NCI-H128 (cell line): ENCODE measurements around the gene FRAS1.
"Not testable (repeated sequence)": the region's sequence is repeated elsewhere in the genome, so short reads cannot be mapped to it uniquely, and the experiment has no call there.

ENCODE experiments used
- DNase-seq: peaks from one replicate; lab custom pipeline; 2025; ENCODE audit not compliant: unreplicated experiment; lab: John Stamatoyannopoulos, UW

The FRAS1 gene

GRCh38 chr4:78493731-78494130 is 436.6 kb downstream of the FRAS1 start:
- no peak for DNase-seq

- DNase-seq: no peak
Measured at GRCh38 chr4:78496021-78496643, 439.0 kb downstream of the FRAS1 start.

- DNase-seq: not testable (repeated sequence)
Measured at GRCh38 chr4:78506260-78506659, 449.1 kb downstream of the FRAS1 start.

DNA sequence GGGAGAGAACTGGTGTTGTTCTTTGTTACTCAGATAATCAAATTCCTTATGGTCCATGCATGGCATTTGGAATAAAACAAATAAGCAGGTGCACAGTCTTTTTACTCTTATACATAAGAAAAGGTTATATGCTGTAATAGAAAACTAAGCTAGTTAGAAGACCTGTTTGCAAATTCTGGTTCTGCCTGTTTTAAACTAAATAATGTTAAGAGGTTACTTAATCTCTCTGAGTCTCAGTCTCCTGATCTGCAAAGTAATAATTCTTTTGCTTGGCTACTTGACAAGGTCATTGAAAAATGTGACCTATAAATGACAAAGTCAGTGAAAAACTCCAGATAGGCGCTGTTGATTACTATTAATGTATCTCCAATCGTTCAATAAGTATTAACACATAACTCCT is 451.9 kb downstream of the FRAS1 start:
- no peak for DNase-seq

DNA sequence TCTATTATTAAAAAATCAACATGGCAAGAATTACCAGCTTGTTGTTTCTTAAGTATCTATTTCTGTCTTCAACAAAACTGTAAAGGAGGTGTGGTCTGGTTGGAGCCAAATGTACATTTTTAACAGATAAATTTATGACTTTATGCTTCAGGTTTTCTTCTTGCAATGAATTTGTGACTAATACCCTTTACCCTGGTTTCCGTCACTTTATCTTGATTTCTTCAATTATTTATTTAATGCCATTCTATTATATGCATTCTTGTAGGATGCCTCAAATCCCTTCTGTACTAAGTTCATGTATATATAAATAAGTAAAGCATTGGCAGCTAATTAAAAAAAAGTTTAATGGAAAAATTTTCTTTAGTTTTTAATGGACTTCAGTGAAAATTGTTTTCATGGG is 453.0 kb downstream of the FRAS1 start:
- DNase-seq: no peak

- no peak for DNase-seq
Measured at GRCh38 chr4:78510681-78511080, 453.6 kb downstream of the FRAS1 start.

DNA sequence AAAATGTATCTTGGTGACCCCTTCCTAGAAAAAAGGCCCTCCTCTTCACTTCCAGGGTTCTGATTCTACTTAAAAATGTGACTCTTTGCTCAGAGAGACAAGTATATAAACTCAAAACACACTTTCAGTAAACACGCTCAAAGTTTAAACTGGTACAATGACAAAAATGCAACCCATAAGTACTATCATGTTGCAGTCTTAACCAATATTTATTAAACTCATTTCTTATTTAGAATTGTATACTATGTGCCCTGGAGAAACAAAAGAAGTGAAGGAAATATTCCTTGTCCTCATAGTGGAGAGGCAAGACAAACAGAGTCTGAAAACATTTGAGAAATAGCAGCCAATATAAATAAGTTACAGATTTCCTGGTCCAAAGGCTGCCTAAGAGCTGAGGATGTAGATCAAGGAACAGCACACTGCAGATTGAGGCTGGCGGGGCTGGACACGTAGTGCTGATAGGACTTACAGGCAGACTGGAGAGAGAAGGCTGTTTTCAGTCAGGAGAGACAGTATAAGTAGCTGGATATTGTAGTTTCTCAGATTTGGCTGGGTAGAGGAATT is 455.3 kb downstream of the FRAS1 start:
- DNase-seq: no peak

DNA sequence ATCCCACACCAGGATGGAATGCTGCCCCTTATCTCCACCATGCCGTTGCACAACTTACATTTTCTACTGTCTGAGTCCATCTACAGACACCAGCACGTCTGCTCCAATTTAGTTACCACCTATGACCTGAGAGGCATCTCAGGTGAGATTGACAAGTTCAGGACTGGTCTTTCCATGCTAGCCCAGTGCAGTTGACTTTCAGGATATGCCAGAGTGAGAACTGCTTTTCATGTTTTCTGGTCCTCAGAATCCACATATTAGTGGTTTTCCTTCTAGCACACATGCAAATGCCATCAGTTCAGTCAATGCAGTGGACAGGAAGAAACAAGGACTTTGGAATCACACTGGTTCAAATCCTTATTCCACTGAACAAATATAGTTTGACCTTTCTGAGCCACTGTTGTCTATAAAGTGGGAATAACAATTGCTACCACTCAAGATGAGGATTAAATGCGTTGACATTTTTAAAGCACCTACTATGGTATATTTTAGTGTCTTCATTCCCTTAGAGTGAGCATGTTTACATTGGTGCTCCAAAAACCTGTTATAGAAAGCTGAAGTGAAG is 456.4 kb downstream of the FRAS1 start:
- DNase-seq: no peak

- no peak for DNase-seq
Measured at GRCh38 chr4:78517050-78517652, 460.0 kb downstream of the FRAS1 start.

DNA sequence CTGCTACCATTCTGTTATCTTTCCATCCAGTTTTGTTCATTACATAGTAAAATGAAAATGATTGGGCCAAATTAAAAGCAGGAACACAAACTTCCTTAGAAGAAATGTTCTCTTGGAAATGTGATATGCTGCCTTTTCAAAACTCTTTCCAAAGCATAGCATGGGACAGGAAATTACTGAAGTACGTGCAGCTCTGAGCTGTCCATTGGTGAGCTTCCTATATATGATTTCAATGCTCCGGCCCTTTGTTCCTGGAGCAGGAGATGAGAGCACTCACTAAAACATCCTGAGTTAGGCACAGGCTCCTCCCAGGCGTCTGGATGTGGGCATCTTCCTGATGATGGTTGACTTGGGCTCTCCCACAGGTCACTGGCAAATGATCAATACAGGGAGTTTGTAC is 461.4 kb downstream of the FRAS1 start:
- no peak for DNase-seq

GRCh38 chr4:78519962-78520361 is 462.8 kb downstream of the FRAS1 start:
- no peak for DNase-seq

GRCh38 chr4:78520808-78521226 is 463.7 kb downstream of the FRAS1 start:
- DNase-seq: no peak

DNA sequence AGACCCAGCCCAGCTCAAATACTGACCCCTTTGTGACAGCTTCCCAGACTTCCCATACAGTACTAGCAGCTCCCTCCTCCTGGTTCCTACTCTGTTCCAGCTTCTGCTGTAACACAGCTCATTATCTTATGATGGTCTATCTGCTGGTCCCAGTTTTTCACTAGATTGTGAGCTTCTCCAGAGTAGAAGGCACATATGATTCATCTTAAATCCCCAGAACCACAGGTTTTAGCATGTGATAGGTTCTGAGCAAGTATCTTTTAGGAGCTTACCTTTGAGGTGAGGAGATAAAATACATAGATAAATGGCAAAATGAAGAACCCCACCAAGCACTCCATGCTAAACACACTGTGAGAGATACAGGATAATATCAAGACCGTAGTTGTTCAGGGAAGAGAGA is 466.9 kb downstream of the FRAS1 start:
- DNase-seq: no peak

DNA sequence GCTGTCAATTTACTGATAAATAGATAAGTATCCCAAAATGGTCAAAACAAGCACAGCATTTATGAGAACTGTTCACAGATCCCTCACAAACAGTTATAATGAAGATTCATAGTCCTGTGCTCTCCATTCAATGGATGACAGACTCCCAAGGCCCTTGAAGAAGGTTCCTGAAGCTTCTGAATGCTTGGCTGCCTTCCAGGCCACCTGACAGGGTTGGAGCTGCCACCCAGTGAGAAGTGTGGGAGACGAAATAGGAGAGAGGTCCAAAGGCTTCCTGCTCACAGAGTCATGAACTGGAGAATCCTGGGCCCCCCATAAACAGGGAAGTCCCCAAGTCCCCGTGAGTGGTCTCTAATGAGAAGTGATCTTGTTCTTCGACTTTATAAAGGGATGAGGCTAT is 468.4 kb downstream of the FRAS1 start:
- DNase-seq: no peak

DNA sequence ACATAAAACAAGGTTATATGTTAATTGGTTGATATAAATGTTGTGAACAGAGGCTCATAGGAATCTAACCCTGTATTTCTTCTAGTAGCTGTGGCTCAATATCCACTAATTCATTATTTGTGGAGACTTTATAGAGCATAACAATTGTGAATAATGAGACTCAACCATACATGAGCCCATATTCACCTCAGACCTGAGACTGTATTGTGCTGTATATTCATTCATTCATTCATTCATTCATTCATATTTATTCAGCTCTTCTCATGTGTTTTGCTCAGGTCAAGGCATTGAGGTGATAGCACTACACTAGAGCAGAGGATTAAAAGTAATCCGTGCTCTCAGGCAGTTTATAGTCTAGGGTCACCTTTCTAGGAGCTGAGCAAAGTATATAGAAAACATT is 470.0 kb downstream of the FRAS1 start:
- no peak for DNase-seq

GRCh38 chr4:78527555-78527954 is 470.4 kb downstream of the FRAS1 start:
- DNase-seq: no peak

DNA sequence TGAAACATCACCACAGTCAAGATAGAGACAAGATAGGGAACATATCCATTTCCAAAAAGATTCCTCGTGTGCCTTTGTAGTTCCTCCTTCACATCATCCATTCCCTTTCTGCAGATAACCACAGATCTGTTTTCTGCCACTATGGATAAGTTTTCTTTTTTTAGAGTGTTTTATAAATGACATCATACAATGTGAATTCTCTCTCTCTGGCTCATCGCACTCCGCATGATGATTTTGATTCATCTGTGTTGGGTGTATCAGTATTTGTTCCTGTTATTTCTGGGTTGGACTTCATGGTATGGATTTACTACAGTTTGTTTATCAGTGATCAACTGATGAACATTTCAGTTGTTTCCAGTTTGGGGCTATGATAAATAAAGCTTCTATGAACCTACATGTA is 471.2 kb downstream of the FRAS1 start:
- DNase-seq: no peak

GRCh38 chr4:78529569-78530209 is 472.6 kb downstream of the FRAS1 start:
- no peak for DNase-seq

DNA sequence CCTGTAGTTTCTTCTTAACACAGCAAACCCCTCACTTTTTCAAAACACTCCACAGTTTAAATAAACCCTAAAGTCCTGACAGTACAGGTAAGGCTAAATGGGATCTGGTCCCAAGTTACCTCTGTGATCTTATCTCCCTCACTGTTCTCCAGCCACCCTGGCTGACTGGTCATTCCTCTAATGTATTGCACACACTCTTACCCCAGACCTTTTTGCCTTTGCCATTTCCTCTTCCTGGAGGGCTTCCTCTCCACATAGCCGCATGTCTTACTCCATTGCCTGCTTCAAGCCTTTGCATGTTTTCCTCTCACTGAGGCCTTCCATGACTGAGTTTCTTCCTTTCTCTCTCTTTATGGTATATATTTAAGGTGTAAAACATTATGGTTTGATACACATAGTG is 474.9 kb downstream of the FRAS1 start:
- no peak for DNase-seq

DNA sequence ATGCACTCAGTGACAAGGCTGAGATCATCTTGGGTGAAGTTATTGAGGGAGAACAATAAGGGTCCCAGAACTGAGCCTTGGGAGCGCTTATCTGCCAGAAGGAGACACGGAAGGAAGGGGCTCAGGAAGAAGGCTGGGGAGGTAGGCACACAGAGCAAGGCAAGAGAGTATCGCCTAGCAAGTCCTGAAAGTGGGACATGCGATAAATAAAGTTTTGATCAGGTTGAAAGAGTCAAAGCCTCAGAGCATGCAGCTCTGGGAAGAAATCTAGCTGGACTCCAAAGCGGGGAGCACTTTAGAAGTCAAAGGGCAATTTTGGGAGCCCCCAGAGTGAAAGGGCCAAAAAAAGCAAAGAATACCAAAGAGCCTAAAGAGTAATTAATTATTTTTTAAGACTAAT is 476.7 kb downstream of the FRAS1 start:
- DNase-seq: no peak

GRCh38 chr4:78534286-78534955 is 477.3 kb downstream of the FRAS1 start:
- DNase-seq: no peak
